Activated T-helper 9 cell treated with anti-CD3 and anti-CD28 coated beads, Interleukin-2, amount 50 U/mL, for 16 hours (primary cell): ENCODE measurements around the gene P2RY13.

ENCODE experiments used
- DNase-seq: peaks from one replicate; pipeline ENCODE4 v3.0.0-alpha.2; 2020; ENCODE audit warnings: low read depth

The P2RY13 gene

DNA sequence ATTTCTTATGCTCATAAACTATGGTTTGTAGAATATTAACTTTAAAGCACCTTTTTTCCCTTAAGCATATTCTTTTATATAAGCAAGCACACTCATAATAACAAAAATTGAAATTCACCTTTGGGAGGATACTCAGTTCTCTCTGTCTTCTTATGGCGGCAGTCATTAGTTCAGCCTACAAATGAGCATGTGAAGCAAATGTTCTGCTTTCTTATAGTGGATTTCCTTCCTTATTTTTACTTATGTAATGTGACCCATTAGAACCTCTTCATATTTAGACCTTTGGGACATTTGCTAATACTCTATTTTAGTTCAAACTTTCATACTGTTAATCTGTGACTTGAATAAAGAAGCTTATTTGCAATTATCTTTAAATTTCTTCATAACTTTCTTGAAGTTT is at the start of gene P2RY13:
P2RY13 (minus strand) TSS at position 187 of the 400 bp plus-strand sequence; CDS start at position 166, 21 bp downstream.
- DNase-seq = no peak

DNA sequence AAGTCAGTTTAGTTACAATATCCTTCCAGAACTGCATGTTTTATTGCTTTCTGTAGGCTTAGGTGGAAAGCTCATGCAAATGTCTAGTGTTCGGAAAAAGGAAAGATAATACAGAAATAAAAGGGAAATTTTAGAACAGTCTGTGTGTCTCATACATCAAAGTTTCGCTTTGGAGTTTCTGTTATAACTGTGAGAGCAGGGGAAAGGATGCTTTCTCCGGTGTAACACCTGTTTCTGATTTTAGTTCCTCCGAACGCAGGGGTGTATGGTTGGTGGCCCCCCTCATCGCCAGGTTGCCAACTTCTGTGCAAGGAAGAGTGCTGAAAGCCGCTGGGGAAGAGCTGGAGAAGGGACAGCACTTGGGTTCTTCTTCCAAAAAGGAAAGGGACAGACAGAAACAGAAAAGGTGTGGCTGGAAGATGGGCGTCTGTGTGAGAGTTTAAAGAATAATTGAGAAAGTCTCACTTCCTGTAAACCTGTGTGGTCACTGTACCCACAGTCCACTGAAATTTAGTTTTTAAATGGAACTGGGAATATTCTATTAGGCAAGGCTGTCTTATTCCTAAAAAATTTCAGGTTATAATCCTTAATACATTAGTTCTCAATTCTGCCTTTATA is 48.5 kb upstream of the P2RY13 start:
- no peak for DNase-seq

DNA sequence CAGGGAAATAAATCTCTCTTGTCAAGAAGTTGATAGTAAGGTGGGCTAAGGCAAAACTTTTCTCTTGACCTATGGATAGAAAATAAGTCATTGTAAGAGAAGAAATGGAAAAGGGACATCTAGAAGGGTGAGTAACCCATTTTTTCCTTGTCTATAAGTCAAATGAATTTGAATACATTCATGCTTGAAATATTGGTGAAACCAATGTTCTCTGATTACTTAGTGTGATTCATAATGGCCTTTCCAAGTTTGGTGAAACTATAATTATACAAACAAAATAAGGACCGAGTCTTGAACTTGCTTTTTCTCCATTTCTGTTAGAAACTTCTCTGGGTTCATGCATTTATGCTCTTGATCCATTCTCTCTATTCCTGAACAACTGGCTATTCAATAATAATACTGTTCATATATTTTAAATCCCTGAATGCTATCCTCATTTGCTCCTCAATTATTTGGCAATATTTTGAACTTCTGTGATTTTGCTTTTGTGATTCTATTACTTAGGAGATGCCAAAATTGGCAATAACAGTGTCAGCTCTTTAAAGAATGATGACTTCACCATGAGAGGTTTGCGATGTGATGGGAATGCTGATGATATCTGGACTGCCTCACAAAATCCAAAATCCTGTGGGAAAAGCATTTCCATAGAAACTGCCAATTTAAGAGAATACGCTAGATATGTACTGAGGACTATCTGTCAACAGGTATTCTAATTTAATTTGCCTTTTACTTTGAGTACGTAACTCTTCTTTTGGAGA is 42.9 kb upstream of the P2RY13 start:
- DNase-seq = no peak

DNA sequence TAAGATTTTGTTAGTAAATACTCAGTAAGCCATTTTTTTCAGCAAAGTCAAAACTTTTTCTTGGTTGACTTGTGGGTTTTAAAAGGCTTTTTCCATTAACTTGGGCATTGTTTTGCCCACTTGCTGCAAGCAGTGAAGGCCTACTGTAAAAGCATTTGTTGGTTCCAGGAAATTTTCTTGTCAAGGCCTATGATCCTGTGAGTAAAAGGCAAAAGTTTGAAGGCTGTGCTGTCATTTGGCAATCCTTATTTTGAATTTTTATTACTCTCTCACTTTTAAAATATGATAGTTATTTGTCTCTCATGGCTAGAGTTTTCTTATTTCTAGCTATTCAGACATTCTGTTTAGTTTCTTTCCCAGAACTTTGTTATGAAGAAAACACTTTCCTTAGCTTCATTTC is 42.2 kb upstream of the P2RY13 start:
- no peak for DNase-seq

DNA sequence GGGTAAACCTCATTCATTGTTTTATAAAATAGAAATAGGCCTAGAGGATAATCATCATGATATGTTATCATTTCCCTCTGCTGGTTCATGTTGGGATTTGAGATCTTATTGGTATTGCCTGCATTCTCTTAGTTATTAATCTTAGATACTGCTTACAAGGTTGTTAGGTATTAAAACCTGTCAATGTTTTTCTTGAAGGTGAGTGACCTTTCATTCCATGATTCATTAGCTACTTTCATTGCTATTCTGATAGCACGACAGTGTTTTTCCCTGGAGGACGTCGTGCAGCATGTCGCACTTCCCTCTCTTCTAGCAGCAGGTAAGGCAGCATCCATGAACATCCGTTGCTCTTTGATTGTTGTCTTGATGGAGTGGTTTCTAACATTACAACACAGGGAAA is 38.1 kb upstream of the P2RY13 start:
- no peak for DNase-seq

DNA sequence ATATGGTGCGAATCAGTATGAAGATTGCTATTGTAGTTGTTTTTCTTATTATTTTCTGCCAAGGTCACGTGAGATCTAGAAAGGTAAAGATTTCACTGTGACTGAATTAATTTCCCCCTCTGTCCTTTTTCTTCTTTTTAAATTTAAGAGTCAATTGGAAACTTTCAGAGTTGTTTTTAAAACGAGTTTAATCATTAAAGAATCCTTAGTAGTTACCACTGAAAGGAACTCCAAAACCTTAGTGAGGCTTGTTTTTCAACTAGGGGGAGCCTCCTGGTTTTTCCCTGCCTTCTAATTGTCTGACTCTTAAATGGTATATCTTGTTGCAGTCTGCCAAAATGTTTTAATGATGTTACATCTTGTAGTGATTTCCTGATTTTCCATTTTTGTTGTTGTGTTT is 37.6 kb upstream of the P2RY13 start:
- DNase-seq = no peak

DNA sequence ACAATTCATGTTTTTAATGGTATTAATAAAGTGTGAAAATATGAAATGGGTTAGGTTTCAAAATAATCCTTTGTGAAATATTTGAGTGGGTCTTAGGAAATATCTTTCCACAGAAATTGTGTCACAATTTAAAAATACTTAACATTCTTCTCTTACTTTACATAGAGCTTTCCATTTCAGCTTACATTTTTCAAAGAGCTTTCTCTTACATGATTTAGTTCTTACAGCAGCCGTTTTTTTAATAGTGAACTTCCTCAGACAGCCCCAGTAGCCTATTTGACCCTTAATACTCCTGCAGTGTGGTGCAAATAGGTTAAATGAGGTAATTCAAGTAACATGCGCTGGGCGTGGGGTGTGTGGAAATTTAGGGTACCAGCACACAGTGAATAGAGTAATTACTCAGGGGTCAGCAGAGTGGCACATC is 33.4 kb upstream of the P2RY13 start:
- DNase-seq = no peak

DNA sequence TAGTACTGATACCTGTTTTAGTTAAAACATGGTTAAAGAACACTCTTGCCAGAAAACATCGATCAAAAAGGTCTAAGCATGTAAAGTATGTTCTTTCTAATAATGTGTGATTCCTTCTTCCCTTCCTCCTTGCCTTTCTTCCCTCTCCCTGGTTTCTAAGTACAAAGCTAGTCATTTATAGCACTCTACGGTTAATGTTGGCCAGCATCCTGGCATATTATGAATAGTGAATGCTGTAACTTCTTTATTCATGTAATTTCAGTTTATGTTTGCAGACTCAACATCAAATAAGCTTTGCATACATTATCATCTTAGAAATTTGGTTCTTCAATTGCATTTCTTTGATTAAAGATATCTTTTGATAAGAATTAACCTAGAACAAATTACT is 28.1 kb upstream of the P2RY13 start:
- no peak for DNase-seq

DNA sequence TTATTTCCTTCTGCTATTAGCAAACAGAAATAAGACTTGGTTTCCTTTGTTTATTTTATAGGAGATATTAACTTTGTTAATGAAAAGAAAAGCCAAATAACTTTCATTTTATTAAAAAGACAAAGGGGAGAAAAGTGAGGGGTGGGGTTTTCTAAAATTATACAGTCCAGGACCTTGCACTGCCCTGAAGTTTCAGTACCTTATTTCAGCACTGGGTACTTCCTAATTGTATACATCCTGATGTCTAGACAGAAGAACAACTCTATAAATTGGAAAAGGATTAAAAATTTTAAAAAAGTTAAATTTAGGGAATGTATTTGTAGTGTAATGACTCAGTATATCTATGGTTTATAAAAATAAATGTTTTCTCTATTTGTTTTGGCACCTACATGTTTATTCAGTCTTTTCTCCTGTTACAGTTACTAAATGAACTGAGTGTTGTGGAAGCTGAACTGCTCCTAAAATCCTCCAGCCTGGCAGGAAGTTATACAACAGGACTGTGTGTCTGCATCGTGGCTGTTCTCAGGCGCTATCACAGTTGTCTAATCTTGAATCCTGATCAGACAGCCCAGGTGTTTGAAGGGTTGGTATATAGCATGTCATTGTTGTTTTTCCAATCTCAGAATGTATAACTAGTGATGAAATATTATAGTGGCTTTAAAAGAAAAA is 27.6 kb upstream of the P2RY13 start:
- DNase-seq = no peak

DNA sequence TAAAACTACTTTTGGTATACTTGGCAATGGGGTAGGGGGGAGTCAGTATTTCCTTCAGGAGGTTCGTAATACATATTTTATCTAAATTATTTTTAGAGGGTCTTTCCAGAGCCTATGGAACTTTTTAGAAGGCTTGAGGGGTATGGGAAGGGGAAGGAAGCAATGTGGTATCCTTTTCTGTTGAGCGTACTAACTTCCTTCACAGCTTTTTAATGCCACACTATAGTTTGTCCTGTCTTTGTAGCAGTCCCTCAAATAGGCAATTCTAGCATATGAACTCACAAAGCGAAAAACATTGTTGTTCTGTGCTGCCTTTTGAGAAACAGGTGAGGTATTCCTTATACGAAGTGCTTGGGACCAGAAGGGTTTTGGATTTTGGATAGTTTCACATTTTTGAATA is 22.3 kb upstream of the P2RY13 start:
- DNase-seq = no peak

DNA sequence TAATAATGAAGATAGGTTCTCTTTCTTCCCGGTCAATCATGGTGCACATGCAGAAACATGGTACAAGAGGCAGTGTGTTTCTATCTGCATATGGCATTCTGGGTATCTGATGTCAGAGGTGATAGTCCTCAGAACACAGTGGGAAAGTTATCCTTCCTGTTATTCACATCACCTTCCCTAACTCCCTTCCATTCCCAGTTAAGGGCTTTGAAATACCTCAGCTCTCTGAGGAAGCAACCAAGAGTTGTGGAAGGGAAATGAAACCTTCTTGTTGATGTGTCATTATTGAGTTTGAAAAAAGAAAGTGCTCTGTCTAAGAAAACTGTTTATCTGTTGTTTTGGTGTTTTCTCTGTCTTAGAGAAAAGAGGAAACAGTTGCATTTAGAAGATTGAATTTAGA is 21.9 kb upstream of the P2RY13 start:
- DNase-seq = no peak

DNA sequence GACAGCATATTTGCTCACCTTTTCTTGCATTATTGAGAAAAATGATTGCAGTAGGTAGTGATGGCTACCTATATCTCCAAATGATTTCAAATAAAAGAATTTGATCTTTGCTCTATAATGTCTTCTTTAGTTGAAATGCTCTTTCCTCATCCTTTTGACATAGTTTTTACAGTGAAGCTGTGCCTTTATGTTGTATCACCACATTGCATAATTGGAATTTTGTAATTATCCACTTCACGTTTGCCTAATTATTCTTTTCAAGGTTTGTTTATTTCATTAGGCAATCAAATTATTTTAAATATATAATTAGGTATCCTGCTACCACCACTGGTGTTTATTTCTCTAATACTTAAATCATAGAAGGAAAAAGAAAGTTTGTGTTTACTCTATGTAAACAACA is 21.3 kb upstream of the P2RY13 start:
- DNase-seq = no peak

DNA sequence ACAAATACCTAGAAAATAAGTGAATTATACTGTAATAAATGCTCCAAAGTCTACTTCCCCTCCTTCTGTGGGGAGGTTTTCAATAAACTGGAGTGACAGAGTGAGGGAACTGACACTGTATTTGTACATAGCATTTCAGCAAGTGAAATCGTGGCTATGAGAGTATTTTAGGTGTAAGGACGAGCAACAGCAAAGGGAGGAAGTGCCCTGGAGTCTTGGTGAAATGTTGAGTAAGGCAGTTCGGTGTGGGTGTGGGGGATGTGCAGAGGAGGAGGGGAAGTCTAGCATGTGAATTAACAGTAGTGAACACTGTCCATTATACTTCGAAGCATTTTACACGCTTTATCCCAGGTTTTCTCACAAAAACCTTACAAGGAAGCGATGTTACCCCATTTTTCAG is 18.1 kb upstream of the P2RY13 start:
- no peak for DNase-seq

DNA sequence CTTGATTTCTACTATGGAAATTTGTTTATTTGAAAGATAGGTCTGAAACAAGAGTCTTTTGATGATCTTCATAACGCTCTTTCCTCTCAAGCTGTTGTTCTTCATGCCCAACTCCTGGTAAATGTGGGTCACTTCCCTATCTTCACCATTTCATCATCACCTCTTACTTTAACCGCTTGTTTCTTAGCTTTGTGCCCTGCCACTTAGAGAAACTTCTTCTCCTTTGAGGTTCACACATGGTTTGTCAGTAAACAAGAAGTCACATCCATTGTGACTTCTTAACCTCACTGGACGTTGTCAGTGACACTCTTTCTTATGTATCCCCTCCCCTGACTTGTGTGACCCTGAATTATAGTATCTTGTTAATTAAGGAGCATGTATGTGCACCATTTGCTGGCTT is 16.9 kb upstream of the P2RY13 start:
- DNase-seq = no peak

DNA sequence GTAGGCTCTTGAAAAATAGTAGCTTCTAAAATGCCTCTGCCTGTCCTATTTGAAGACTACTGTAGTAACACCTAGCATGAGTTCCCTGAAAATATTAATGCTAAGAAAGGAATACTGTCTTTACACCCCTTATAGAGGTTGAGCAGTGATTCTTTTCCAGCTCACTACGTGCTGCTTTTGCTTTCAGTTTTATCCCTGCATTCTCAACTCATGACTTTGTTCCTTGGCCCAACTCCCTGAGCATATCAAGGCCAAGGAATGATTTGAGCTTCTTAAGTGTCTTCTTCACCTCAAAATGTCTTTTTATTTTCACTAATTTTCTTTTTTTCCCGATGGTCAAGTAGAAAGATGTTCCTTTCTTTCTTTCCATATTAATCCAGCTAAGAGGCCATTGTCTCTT is 16.5 kb upstream of the P2RY13 start:
- no peak for DNase-seq

DNA sequence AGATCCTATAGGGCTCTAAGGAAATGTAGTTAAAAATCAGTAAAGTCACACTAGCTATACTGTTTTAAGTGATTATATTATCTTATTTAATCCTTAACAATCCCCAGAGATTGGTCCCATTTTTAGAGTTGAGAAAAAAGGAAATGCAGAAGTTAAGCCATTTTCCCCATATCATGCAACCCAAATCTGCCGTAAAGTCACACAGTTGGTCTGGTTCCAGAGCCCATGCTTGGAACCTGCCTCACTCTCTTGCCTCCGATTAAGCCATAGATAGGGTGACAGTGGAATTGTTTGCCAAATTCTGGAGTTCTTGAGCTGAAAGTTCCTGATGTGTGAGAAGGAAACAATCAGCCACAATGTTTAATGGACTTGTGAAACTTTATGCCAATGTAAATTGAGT is 2.3 kb upstream of the P2RY13 start:
- DNase-seq = no peak

DNA sequence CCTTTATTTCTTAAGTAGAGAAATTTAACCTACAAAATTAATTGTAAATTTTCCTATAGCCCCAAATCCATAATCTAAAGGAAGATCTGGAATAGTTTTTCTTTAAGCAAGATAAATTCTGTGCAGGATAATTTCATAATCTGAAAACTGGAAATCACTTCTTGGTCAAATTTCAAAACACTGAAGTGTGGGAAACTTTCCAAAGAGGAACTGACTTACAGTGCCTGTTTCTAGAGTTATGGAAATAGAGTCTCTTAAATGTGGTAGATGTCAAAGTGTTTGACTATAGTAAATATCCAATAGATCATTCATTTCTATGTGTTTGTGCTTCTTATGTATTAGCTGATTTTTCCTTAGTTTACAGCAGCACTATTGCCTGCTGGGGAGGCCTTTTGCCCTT is 1.6 kb upstream of the P2RY13 start:
- no peak for DNase-seq

DNA sequence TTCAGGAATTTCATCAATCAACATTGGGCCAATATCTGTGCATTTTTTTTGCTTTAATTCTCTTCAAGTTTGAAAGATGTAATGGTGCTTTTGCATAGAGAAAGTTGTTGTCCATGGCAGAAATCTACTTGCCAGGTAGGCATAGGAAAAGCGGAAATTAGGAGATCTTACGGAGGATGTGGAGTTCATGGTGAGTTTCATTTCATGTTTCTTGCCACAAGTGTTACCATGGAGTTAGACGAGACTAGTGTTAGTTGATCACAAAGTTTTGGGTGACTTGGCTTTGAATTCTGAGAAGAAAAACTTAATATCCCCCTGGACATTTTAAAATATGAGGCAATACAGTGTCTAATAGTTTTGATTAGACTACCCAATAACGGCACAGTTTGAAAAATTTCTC is 1.0 kb upstream of the P2RY13 start:
- no peak for DNase-seq

DNA sequence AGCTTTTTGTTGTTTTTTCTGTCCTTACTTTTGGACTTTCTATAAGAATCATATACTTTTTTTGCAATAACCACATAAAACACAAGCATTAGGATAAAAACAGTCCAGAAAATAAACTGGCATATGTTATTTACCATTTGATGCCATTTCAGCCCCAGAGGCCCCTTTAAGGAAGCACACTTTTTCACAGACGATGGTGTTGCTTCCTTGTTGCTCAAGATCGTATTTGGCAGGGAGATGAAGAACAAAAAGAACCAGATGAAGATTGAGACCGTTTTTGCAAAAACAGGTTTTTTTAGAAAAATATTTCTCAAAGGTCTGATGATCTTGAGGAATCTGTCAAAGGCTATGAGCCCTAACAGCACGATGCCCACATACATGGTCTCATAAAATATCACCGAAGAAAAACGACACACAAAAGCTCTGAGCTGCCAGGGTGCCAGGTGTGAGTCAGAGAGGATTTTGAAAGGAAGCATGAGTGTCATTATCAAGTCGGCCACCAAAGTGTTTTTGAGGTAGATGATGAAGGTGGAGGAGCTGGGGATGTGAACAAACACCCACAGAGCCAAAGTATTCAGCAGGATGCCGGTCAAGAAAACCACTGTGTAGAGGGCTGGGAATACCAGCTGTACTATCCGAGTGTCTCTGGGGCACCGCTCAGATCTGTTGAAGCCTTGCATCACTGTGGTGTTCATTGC is 902 bp downstream of the P2RY13 start:
- no peak for DNase-seq

DNA sequence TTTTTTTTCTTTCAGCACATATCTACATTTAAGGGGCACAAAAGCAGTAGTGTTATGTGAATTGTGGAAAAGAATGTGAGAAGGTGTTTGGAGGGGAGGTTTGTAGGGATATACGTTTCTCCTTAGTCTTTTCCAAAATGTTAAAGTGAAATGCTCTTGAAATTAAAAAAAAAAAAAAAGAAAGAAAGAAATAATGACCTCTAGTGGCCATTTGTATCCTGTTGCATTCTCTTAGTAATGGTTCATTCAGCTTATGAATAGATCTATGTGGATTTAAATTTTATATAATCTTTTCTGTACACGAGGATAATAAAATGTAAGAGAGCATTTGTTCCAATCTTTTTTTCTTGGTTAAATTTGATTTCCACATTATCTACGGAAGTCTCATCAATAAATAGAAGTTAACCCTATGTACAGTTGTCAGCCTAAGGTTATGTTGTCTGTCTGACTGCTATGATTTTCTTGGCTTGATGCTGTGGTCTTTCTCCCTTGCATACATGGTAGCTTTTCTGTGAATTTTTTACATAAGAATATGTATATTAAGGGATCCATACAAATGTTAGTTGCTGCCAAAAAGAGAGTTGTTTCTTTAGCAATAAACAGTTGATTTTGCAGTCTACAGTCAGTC is 1.7 kb downstream of the P2RY13 start:
- no peak for DNase-seq

DNA sequence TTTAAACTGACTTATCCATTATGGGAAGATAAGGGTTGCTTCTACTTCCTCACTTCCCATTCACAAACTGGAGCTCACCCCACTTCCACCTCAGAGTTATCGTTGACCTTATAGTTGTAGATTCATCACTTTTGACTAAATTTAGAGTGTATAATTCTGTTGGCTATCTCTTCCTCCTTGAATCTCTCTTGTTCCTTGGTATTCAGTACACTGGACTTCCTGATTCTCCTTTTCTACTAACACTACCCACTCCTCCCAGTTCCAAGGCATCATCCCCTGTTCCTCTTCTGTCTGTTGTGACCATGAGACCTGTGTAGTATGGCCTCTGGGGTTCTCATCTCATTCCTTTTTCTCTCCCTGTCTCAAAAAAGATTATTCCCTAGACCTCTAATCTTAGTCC is 6.8 kb downstream of the P2RY13 start:
- DNase-seq = no peak

DNA sequence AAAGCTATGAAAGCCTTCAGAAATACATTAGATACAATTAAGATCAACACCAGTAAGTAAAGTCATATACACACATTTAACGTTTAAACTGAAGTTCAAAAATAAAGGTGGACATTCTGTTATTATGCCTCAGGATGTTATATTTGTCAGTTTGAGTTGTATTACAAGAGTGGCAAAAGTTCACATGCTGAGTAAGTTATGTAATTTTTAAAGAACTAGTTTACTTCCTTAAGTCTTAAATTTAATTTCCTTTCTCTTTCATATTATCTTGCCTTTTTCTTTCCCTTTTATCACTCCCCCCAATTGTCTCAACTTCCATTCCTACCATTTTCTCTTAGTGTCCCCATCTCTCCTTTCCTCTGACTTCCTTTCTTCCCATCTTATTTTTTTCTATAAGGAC is 7.8 kb downstream of the P2RY13 start:
- DNase-seq = no peak
